ENCODE measurements around the gene SCRN3. TPM values are rescaled to one million over a fixed set of nuclear protein-coding genes. Genes with fewer than 3 reads are reported as not detected.

The SCRN3 gene
- total RNA-seq, 1 donor from 2014 or later, result 14.3 TPM

DNA sequence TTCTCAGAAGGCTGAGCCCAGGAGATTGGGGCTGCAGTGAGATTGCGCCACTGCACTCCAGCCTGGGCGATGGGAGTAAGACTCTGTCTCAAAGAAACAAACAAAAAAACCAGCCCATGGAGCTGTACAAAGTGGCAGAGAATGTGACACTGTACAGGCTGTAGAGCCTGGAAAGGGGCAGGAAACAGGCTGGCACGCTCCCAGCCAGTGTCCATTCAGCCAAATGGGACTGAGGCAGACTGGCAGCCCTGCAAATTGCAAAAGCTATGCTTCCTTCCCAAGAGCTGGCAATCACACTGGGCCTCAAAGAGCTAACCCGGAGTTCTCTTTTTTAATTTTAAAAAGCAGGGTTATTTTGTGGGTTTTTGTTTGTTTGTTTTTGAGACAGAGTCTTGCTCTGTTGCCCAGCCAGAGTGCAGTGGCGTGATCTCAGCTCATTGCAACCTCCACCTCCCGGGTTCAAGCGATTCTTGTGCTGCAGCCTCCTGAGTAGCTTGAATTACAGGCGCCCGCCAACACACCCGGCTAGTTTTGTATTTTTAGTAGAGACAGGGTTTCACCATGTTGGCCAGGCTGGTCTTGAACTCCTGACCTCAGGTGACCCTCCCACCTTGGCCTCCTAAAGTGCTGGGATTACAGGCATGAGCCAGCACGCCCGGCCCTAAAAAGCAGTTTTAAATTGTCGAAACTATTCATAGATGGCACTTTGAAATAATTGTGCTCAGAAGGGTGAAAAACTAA lies 42.8 kb downstream of the SCRN3 start:
- peaks cover 7% of the 10 kb centered on the region for H3K36me3 Mint-ChIP-seq (ENCODE audit: low read depth)
- ChIA-PET CTCF (no interaction called here), POLR2A (no interaction called here)
- no peak overlapping the region for H3K27ac Mint-ChIP-seq
- no peaks in the 10 kb centered on the region for H3K4me1 Mint-ChIP-seq
- TF ChIP-seq, protein P1, sequence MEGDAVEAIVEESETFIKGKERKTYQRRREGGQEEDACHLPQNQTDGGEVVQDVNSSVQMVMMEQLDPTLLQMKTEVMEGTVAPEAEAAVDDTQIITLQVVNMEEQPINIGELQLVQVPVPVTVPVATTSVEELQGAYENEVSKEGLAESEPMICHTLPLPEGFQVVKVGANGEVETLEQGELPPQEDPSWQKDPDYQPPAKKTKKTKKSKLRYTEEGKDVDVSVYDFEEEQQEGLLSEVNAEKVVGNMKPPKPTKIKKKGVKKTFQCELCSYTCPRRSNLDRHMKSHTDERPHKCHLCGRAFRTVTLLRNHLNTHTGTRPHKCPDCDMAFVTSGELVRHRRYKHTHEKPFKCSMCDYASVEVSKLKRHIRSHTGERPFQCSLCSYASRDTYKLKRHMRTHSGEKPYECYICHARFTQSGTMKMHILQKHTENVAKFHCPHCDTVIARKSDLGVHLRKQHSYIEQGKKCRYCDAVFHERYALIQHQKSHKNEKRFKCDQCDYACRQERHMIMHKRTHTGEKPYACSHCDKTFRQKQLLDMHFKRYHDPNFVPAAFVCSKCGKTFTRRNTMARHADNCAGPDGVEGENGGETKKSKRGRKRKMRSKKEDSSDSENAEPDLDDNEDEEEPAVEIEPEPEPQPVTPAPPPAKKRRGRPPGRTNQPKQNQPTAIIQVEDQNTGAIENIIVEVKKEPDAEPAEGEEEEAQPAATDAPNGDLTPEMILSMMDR (IDR thresholded peaks at IDR 0.05), result no peak
- intact Hi-C loops (cut with micrococcal nuclease), result no loop called here
- DNase-seq (no peak), ATAC-seq (ENCODE audit: low read depth) (no peak)
- H3K4me3 Mint-ChIP-seq, result no peak overlapping the region
- no peaks in the 10 kb centered on the region for H3K27me3 Mint-ChIP-seq
- H3K9me3 Mint-ChIP-seq, result no peaks in the 10 kb centered on the region

DNA sequence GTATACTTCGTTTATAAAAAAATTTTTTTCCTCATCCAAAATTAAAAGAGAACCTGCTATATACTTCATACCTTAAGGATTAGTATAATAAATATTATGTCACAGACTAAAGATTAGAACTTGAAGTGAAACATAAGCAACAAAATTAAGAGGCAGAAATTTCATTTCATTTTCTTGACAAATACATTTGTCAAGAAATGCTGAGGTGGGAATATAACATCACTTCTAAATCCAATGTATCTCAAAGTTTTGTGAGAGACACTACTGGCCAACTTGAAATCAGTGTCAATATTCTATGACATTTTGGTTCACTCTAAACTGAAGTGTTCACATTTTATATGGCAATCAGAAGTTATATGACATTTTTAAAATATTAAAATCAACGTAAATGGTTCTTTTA lies 43.8 kb downstream of the SCRN3 start:
- H3K4me3 Mint-ChIP-seq, result no peak overlapping the region
- ChIA-PET CTCF (no interaction called here), POLR2A (no interaction called here)
- peaks cover 7% of the 10 kb centered on the region for H3K36me3 Mint-ChIP-seq (ENCODE audit: low read depth)
- no peak overlapping the region for H3K27ac Mint-ChIP-seq
- H3K9me3 Mint-ChIP-seq, result no peaks in the 10 kb centered on the region
- intact Hi-C loops (cut with micrococcal nuclease), result no loop called here
- no peak for DNase-seq
- TF ChIP-seq, protein P1 (IDR thresholded peaks at IDR 0.05), result no peak
- H3K27me3 Mint-ChIP-seq, result no peaks in the 10 kb centered on the region
- no peaks in the 10 kb centered on the region for H3K4me1 Mint-ChIP-seq
- ATAC-seq (ENCODE audit: low read depth), result no peak

DNA sequence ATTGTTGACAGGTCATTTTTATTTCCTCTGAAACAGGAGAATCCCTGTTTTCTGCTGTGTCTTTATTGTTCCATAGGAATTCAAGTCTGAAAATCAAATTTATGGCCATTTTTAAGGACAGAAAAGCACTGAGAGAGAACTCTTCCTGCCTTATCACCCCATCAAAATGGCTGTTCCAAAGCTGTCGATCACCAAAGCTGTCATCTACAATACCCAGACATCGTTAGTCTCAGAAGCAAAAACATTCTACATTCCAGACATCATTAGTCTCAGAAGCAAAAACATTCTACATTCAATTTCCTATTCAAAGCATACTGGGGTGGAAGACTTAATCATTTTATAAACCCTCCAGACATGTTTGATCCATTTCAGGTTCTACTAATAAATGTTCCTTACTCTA lies 44.4 kb downstream of the SCRN3 start:
- Mint-ChIP-seq H3K27ac (no peak overlapping the region), H3K27me3 (no peaks in the 10 kb centered on the region), H3K4me1 (no peaks in the 10 kb centered on the region), H3K4me3 (no peak overlapping the region), H3K9me3 (no peaks in the 10 kb centered on the region), H3K36me3 (ENCODE audit: low read depth) (peaks cover 11% of the 10 kb centered on the region)
- TF ChIP-seq, protein P1 (IDR thresholded peaks at IDR 0.05), result no peak
- ChIA-PET POLR2A (no interaction called here), CTCF (interaction anchor here (1.3 kb wide), 1 partner anchor 23 kb away, joined by 3 read pairs; no protein-coding TSS in a partner anchor)
- DNase-seq (no peak), ATAC-seq (ENCODE audit: low read depth) (no peak)
- intact Hi-C loops (cut with micrococcal nuclease), result no loop called here

DNA sequence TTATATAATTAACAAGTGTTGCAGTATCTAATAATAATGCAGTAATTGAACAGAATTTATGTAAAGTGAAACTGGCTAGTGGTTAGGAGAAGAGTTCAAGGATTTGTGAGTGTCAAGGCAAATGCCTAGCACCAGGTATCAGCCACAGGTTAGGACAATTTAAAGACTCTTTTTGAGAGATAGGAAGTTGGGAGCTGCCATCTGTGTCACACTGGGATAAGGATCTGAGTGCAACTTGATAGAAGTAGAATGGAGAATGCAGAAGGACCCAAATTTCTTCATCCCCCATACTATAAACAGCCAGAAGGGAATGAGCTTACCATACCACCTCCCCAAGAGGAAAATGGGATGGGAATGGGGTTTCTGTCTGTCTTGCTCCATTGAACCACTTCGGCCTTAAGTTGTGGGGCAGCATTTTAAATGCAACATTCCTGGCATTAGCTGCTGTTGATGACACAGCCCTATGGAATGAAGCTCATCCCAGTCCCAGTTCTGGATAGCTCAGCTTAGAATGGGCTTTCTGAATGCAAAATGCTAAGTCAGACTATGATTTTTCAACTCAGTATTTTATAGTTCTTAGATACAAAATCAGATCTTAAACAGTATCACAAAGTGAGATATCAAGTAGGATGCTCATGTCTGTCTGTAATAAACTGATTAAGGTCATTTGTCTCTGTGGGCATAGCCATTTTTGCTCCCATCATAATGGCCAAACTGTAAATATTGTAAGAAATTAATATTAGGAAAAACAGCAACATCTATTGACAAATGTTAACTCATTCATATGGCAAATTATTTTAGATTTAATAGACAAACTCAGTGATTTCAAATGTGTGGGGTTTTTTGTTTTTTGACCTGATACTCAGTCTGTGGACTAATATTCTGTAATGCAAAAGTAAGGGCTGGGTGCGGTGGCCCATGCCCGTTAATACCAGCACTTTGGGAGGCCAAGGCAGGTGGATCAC lies 47.3 kb downstream of the SCRN3 start:
- H3K9me3 Mint-ChIP-seq, result no peaks in the 10 kb centered on the region
- H3K27me3 Mint-ChIP-seq, result no peaks in the 10 kb centered on the region
- H3K27ac Mint-ChIP-seq, result no peak overlapping the region
- H3K36me3 Mint-ChIP-seq (ENCODE audit: low read depth), result peaks cover 9% of the 10 kb centered on the region
- H3K4me1 Mint-ChIP-seq, result no peaks in the 10 kb centered on the region
- DNase-seq (no peak), ATAC-seq (ENCODE audit: low read depth) (no peak)
- CTCF ChIA-PET, result interaction anchor here (0.7 kb wide), 1 partner anchor 96 kb away, joined by 3 read pairs; no protein-coding TSS in a partner anchor
- TF ChIP-seq, protein P1 (IDR thresholded peaks at IDR 0.05), result no peak
- intact Hi-C loops (cut with micrococcal nuclease), result no loop called here
- no peak overlapping the region for H3K4me3 Mint-ChIP-seq
- POLR2A ChIA-PET, result interaction anchor here (0.6 kb wide), 1 partner anchor 259 kb away, joined by 10 read pairs; no protein-coding TSS in a partner anchor

DNA sequence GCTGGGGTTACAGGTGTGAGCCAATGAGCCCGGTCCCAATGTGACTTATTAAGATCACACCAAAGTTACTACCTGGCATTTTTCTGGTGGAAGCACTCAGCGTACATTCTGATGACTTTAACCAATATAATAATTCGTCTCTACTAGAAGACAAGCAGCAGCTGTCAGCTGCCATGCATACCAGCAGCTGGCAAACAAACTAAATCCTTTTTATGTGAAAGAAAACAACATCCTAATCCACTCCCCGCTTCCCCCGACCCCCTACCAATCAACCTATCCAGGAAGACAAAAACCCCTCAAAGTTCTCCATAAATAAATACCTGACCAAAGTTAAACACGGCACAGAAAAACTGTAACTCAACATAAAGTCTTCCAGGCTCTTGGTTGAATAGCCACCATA lies 49.2 kb downstream of the SCRN3 start:
- H3K36me3 Mint-ChIP-seq (ENCODE audit: low read depth), result peaks cover 16% of the 10 kb centered on the region
- ATAC-seq (ENCODE audit: low read depth) (no peak), DNase-seq (no peak)
- intact Hi-C loops (cut with micrococcal nuclease), result no loop called here
- TF ChIP-seq, protein P1 (IDR thresholded peaks at IDR 0.05), result no peak
- H3K27ac Mint-ChIP-seq, result no peak overlapping the region
- no peak overlapping the region for H3K4me3 Mint-ChIP-seq
- no peaks in the 10 kb centered on the region for H3K9me3 Mint-ChIP-seq
- CTCF ChIA-PET, result no interaction called here
- POLR2A ChIA-PET, result no interaction called here
- peaks cover 9% of the 10 kb centered on the region for H3K4me1 Mint-ChIP-seq
- no peaks in the 10 kb centered on the region for H3K27me3 Mint-ChIP-seq

Measured in activated B cell treated with CpG ODN at 0.5 μM for 24 hours (primary cell).